Ishikawa (cell line): ENCODE data around the gene ABCE1.

Experiments
- CEBPB ChIP-seq: IDR thresholded peaks from 2 replicates; pipeline ENCODE4 v1.6.1; 2012
- CREB1 ChIP-seq: IDR thresholded peaks from 2 replicates; pipeline ENCODE4 v1.6.1; 2012; ENCODE audit warnings: low read depth
- EGR1 ChIP-seq: IDR thresholded peaks from 2 replicates; pipeline ENCODE4 v1.6.1; 2012
- EP300 ChIP-seq: IDR thresholded peaks from 2 replicates; pipeline ENCODE4 v1.6.1; 2012; ENCODE audit warnings: borderline replicate concordance
- FOXM1 ChIP-seq: IDR thresholded peaks from 2 replicates; pipeline ENCODE4 v1.6.1; 2012; ENCODE audit warnings: low read depth, borderline replicate concordance
- MAX ChIP-seq: IDR thresholded peaks from 2 replicates; pipeline ENCODE4 v1.6.1; 2012
- NFIC ChIP-seq: IDR thresholded peaks from 2 replicates; pipeline ENCODE4 v1.6.1; 2012
- RAD21 ChIP-seq: IDR thresholded peaks from 2 replicates; pipeline ENCODE4 v1.6.1; 2012; ENCODE audit warnings: low read depth
- REST ChIP-seq: IDR thresholded peaks from 2 replicates; pipeline ENCODE4 v1.6.1; 2012; ENCODE audit warnings: low read depth, mild to moderate bottlenecking
- TAF1 ChIP-seq: IDR thresholded peaks from 2 replicates; pipeline ENCODE4 v1.6.1; 2012; ENCODE audit warnings: low read depth, mild to moderate bottlenecking
- TCF12 ChIP-seq: IDR thresholded peaks from 2 replicates; pipeline ENCODE4 v1.6.1; 2012; ENCODE audit warnings: low read depth
- TEAD4 ChIP-seq: IDR thresholded peaks from 2 replicates; pipeline ENCODE4 v1.6.1; 2012
- USF1 ChIP-seq: IDR thresholded peaks from 2 replicates; pipeline ENCODE4 v1.6.1; 2012
- YY1 ChIP-seq: IDR thresholded peaks from 2 replicates; pipeline ENCODE4 v1.6.1; 2012; ENCODE audit warnings: low read depth
- ZBTB7A ChIP-seq: IDR thresholded peaks from 2 replicates; pipeline ENCODE4 v1.6.1; 2012; ENCODE audit warnings: low read depth

Gene ABCE1

GRCh38 chr4:145168581-145169187, 70.6 kb downstream of the ABCE1 start:
- TF ChIP-seq RAD21 (no peak), CREB1 (no peak), MAX (no peak), EP300 (no peak)

- TF ChIP-seq TEAD4 (no peak), TCF12 (no peak), NFIC (no peak), REST (no peak), USF1 (no peak), YY1 (no peak), EP300 (no peak), EGR1 (no peak), FOXM1 (no peak), TAF1 (no peak), ZBTB7A (no peak), MAX (no peak)
Observed at GRCh38 chr4:145170223-145170622, 72.1 kb downstream of the ABCE1 start.

GRCh38 chr4:145171911-145172310, 73.8 kb downstream of the ABCE1 start:
- TF ChIP-seq TAF1 (no peak), RAD21 (no peak), CREB1 (no peak), EP300 (no peak), ZBTB7A (no peak)

GRCh38 chr4:145176641-145177432, 78.7 kb downstream of the ABCE1 start:
- TF ChIP-seq ZBTB7A (no peak), USF1 (no peak), YY1 (no peak), TAF1 (no peak), MAX (no peak), EGR1 (no peak), TEAD4 (no peak), NFIC (no peak; the same call in 1 of the 2 replicates), REST (no peak), RAD21 (no peak), CEBPB (no peak)

- no peak for TF ChIP-seq RAD21
- no peak for TF ChIP-seq FOXM1
- no peak for TF ChIP-seq CEBPB
- TF ChIP-seq NFIC = no peak
- no peak for TF ChIP-seq YY1
- TF ChIP-seq EP300 = no peak
- TF ChIP-seq TCF12 = no peak
- TF ChIP-seq ZBTB7A = no peak
- TF ChIP-seq MAX = no peak
- TF ChIP-seq REST = no peak
- TF ChIP-seq EGR1 = no peak
- TF ChIP-seq CREB1 = no peak
- TF ChIP-seq USF1 = no peak
- TF ChIP-seq TAF1 = no peak
Observed at GRCh38 chr4:145177511-145177905, 79.4 kb downstream of the ABCE1 start.
